HuH-7 (cell line): ENCODE results near the gene MARCHF3.
"Not testable (repeated sequence)": the region's sequence is repeated elsewhere in the genome, so short reads cannot be mapped to it uniquely, and the experiment has no call there.

ENCODE experiments used
- DNase-seq: peaks from one replicate; pipeline ENCODE4 v3.0.0; 2011; ENCODE audit warnings: low spot score

The MARCHF3 gene

DNA sequence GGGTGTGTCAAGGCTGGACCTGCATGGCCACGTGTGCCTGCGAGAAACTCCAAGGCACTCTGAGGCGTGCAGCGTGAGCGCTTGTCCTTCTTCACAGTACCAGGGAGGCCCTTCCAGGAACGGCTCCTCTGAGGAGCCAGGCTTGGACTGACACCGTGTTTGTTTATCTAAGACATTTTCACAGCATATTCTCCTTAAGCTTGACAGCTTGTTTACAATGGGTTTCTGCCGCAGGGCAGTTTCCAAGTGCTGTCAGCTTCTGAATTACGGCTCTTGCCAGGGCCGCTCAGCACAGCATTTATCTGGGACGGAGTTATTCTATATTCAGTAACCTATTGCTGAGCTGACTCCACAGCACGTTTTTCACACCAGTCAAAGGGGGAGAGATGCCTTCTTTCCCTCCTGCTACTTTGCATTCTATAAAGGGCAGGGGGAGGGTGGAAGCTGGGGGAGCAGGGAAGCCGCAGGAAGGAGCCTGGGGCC lies 155.0 kb downstream of the MARCHF3 start:
- no peak for DNase-seq

- DNase-seq, result no peak
Observed at GRCh38 chr5:126872561-126873354, 157.6 kb downstream of the MARCHF3 start.

DNA sequence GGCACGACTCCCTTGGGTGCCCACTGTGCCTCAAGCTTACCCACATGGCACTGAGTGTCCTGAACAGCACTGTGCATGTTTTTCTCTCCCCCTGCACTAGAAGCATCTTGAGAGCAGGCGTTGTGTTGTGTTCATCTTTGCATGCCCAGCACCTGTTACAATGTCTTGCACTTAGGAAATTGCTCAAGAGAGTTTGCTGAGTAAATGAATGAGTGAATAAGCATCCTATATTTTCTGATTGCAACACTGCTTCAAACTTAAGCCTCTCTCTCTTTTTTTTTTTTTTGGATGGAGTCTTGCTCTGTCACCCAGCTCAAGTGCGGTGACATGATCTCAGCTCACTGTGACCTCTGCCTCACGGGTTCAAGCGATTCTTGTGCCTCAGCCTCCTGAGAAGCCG lies 158.9 kb downstream of the MARCHF3 start:
- no peak for DNase-seq

DNA sequence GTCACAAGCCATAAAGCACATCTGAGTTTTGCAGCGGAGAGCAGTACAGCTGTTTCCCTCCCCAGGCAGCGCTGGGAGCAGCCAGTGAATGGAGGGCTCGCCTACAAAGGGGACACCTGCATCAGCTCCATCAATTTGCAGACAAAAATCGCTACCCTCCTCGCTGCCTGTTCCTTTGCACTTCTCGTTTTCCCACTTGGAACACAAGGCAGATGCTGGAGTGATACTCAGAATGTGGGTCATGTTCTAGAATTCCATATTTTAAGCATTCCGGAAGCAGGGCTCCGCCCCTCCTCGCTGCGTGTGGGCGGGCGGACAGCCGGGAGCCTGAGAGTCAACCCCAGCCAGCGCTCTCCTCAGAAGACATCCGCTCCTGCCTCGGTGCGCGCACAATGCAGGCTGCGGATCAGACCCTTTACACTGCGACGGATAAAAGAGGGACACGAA lies 161.3 kb downstream of the MARCHF3 start:
- no peak for DNase-seq

- DNase-seq, result no peak
Observed at GRCh38 chr5:126868338-126869004, 161.9 kb downstream of the MARCHF3 start.

GRCh38 chr5:126866851-126867636 lies 163.3 kb downstream of the MARCHF3 start:
- no peak for DNase-seq

DNA sequence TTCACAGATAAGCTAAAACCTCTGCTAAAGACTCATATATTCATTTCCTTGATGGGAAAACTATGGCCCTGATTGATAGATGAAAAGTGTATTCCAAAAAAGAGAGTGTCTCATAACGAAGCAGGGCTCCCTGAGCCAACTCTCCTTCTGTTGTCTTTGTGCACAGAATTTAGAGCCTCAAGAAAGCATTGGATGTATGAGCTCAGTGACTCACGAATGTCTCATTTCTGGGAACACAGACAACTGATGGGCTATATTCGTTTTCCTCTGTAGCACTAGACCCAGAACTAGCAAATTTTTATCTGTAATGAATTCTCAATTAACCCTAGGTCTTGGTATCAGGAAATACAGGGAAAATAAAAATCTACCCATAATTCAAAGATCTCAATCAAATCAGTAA lies 165.1 kb downstream of the MARCHF3 start:
- DNase-seq, result no peak

GRCh38 chr5:126864042-126864688 lies 166.2 kb downstream of the MARCHF3 start:
- no peak for DNase-seq

- no peak for DNase-seq
Observed at GRCh38 chr5:126863402-126863801, 167.0 kb downstream of the MARCHF3 start.

GRCh38 chr5:126858441-126858840 lies 171.9 kb downstream of the MARCHF3 start:
- no peak for DNase-seq

DNA sequence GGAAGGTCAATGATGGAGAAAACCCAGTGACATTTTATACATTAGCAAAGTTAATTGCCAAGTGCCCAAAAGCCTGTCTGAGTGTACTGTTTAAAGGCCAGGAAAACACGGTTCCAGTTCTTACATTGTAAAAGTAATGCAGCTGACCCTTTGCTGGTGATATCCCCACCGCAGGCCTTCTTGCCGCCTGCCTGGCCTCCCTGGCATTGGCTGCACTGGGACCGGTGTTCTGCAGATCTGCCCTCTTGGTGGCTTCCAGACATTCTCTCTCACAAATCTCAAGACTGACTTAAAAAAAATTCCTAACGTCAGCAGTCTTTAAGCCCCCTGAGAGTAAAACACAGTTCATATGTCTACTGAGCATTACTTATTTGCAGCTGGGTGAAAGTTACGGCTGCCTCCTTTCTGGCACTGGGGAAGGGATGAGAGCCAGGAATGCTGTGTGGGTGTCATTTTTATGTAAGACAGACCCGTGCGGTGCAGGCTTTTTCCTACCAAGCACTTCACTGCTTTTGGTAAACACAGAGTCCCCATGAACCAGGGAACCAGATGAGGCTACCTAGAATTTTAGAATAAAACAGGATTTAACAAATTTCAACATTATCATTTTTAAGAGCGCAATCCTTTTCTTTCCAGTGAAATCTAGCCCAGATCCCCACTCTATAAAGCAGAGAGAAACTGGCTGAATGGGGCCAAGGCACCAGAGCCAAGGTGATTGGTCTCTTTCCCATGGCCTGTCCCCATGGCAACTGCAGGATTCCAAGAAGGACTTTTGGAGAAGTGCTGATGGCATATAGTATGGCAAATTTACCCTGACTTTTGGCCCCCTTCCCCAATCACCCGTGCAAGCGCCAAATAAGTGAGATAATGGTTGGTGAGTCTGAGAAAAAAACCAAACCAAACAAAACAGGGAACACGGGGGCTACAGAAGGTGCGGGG lies 172.6 kb downstream of the MARCHF3 start:
- DNase-seq, result no peak

GRCh38 chr5:126855266-126855665 lies 175.1 kb downstream of the MARCHF3 start:
- no peak for DNase-seq

GRCh38 chr5:126854526-126855110 lies 175.7 kb downstream of the MARCHF3 start:
- no peak for DNase-seq

DNA sequence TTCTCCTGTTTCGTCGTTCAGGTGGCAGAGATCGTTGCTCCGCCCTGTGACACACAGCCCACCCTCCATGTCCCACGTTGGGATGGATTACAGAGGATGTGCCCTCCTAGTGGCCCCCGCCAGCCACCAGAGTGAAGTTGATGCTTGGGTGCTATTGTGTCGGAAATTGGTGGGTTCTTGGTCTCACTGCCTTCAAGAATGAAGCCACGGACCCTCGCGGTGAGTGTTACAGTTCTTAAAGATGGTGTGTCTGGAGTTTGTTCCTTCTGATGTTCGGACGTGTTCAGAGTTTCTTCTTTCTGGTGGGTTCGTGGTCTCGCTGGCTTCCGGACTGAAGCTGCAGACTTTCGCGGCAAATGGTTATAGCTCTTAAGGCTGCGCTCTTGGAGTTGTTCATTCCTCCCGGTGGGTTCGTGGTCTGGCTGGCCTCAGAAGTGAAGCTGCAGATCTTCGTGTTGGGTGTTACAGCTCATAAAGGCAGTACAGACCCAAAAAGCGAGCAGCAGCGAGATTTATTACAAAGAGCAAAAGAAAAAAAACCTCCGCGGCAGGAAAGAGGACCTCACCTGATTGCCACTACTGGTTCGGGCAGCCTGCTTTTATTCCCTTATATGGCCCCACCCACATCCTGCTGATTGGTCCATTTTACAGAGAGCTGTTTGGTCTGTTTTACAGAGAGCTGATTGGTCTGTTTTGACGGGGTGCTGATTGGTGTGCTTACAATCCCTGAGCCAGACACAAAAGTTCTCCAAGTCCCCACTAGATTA lies 176.6 kb downstream of the MARCHF3 start:
- not testable (repeated sequence) for DNase-seq

DNA sequence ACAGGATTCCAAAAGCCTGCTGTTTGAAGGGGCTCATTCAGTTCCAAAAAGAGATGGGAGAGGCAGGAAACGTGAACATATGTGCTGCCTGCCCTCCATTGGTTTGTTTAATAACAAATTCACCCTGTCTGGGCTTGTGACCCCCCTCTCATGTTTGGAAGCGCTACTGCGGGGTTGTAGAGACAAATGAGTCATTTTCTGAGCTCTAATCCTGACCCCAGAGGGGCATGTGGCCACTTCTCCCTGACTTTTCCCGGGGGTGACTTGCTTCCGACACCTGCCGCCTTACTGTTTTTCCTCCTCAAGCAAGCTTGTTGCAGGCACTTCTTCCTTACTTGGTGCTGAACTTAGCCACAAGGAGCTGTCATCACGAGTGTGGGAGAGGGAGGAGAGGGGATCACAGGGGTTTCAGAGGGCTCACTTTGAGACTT lies 177.5 kb downstream of the MARCHF3 start:
- no peak for DNase-seq

GRCh38 chr5:126852091-126852571 lies 178.2 kb downstream of the MARCHF3 start:
- no peak for DNase-seq

DNA sequence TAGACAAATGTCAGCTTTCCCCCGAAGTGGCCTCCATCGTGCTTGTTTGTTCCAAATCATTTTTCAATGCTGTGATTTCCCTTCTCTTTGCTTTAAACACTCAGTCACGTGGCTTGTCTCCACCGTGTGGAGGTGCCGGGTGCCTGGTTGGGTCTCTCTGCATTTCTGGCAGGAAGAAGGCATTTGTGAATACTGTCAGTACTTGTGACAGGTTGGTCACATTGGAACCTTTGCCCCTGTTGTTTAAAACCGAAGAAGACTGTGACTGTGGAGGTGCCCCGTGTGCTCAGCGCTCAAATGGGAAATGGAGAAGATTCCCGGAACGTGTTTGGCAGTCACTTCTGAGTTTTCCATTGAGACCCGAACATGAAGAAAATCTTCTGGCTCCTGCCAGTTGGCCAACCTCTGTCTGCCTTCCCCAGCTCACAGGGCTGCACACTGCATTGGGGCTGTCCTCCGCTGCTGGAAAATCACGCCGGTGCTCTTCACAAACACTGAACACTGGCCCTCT lies 178.8 kb downstream of the MARCHF3 start:
- no peak for DNase-seq

DNA sequence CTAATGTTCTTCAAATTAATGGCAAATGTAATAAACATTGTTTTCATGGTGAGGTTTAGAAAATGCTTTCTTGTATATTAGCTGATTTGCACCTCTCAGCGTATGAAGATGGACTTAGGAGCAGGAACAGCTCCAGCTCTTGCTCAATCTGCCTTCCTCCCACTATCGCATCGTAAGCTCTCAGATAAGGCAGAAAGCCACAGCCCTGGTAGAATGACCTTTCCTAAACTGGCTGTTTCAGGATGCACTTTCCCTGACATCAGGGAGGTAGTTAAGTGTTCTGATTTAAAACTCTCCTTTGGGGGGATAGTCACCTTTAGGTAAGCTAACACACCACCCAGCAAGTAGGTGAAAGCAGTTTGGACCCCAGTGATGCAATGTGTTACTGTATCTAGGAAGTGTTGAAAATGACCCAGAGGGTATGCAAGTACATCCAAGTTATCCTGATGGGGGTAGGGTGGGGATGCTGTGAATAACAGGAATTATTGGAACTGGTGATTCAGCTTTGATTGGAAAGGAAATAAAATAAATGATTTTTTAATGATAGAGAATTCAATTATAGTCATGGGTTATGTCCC lies 181.2 kb downstream of the MARCHF3 start:
- DNase-seq, result peak; percentile 56

GRCh38 chr5:126848253-126848652 lies 182.1 kb downstream of the MARCHF3 start:
- DNase-seq, result no peak
